DMS79 (cell line): ENCODE measurements around the gene LMNA.
"Not testable (repeated sequence)": the region's sequence is repeated elsewhere in the genome, so short reads cannot be mapped to it uniquely, and the experiment has no call there.

Experiments used
- DNase-seq: peaks from one replicate; lab custom pipeline; 2025; lab: John Stamatoyannopoulos, UW

The LMNA gene

DNA sequence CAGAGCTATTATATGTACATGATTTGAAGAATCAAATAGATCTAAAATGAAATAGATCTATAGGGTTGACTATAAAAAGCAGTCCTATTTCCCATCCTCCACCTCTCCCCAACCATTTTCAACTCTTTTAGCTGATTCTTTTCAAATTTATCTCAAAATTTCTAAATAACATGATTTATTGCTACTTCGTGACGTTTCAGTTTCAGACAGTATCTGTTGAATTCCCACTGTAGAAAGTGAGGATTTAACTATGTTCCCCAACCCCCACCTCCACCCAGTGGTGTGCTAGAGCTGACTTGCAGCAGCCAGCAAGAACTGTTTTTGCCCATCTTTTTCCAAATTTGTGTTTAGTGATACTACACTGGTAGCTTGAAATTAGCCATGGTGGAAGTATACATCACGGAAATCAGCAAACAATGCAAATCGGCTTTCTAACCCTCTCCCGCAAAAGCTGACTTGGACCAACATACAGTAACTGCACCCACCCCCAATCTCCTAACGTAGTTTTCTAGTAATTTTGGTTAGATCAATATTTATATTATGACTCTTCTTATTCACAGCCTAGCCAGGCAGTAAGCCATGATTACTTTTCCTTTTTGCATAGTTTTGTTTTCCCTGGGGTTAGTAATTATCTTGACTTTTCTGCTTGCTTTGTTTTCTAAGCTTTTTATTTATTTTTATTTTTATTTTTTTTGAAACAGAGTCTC lies 49.8 kb downstream of the LMNA start:
- DNase-seq = no peak

GRCh38 chr1:156165083-156165482 lies 50.6 kb downstream of the LMNA start:
- DNase-seq = no peak

DNA sequence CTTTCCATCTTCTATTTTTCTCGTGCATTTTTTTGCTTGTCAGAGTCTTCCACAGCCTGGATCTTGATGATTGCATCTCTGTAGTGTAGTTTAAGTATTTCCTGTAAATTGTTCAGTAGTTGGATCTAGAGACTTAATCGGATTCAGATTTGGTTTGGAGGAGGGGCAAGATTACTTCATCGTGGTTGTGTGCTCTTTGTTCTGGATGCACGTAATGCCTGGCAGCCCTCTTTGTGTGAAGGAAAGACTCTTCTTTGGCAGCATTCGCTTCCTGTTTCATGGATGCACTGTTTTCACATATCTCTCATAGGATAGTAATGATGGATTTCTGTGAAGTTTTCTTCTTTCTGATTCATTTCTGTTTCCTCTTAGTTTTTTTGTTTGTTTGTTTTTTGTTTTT lies 53.0 kb downstream of the LMNA start:
- no peak for DNase-seq

DNA sequence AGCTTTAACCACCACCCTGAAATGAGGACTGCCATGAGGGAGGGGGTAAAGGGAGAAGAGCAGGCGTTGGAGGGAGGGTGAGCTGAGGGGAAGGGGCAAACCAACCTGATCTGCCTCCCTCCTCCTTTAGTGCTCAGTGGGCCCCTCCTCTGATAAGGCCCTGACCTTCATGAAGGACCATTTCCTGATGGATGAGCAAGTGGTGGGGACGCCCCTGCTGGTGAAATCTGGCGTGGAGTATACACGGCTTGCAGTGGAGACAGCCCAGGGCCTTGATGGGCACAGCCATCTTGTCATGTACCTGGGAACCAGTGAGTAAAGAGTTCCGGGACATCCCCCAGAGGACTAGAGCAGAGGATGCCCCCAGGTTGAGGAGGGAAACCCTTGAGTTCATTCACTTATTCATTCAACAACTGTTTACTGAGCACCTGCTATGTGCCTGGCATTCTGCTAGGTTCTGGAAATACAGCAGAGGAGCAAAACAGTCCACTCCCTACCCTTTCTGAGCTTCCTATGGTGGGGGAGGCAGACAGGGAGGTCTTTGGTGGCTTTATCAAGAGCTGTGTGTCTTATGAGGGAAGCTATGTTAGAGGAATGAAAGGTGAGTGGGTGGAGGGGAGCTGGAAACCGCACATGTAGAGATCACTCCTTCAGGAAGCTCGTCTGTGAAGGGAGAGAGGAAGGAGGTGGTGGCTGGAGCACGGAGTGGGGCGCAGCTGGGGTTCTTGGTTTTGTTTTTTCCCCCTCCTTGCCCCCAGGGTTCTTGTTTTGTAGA lies 58.4 kb downstream of the LMNA start:
- DNase-seq = no peak

DNA sequence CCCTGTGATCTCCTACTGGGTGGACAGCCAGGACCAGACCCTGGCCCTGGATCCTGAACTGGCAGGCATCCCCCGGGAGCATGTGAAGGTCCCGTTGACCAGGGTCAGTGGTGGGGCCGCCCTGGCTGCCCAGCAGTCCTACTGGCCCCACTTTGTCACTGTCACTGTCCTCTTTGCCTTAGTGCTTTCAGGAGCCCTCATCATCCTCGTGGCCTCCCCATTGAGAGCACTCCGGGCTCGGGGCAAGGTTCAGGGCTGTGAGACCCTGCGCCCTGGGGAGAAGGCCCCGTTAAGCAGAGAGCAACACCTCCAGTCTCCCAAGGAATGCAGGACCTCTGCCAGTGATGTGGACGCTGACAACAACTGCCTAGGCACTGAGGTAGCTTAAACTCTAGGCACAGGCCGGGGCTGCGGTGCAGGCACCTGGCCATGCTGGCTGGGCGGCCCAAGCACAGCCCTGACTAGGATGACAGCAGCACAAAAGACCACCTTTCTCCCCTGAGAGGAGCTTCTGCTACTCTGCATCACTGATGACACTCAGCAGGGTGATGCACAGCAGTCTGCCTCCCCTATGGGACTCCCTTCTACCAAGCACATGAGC lies 62.2 kb downstream of the LMNA start:
- no peak for DNase-seq

- DNase-seq = no peak
Measured at GRCh38 chr1:156177919-156178654, 63.6 kb downstream of the LMNA start.

GRCh38 chr1:156180471-156180870 lies 66.0 kb downstream of the LMNA start:
- DNase-seq = no peak

DNA sequence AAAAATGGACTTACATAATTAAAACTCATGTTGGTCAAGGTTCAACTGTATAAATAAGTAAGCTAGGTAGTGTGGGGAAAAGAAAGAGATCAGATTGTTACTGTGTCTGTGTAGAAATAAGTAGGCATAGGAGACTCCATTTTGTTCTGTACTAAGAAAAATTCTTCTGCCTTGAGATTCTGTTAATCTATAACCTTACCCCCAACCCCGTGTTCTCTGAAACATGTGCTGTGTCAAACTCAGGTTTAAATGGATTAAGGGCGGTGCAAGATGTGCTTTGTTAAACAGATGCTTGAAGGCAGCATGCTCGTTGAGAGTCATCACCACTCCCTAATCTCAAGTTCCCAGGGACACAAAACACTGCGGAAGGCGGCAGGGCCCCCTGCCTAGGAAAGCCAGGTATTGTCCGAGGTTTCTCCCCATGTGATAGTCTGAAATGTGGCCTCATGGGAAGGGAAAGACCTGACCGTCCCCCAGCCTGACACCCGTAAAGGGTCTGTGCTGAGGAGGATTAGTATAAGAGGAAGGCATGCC lies 66.9 kb downstream of the LMNA start:
- DNase-seq = not testable (repeated sequence)

DNA sequence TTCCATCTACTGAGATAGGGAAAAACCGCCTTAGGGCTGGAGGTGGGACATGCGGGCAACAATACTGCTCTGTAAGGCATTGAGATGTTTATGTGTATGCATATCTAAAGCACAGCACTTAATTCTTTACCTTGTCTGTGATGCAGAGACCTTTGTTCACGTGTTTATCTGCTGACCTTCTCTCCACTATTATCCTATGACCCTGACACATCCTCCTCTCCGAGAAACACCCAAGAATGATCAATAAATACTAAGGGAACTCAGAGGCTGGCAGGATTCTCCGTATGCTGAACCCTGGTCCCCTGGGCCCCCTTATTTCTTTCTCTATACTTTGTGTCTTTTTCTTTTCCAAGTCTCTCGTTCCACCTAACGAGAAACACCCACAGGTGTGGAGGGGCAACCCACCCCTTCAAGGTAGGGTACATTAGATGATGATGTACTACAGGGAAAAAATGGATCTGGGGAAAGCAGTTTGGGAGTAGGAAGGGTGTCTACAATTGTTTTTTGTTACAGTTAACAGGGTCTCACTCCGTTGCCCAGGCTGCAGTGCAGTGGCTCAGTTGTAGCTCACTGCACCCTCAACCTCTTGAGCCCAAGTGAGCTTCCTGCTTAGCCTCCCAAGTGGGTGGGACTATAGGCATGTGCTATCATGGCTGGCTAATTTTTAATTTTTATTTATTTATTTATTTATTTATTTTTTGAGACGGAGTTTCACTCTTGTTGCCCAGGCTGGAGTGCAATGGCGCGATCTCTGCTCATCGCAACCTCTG lies 67.7 kb downstream of the LMNA start:
- not testable (repeated sequence) for DNase-seq

DNA sequence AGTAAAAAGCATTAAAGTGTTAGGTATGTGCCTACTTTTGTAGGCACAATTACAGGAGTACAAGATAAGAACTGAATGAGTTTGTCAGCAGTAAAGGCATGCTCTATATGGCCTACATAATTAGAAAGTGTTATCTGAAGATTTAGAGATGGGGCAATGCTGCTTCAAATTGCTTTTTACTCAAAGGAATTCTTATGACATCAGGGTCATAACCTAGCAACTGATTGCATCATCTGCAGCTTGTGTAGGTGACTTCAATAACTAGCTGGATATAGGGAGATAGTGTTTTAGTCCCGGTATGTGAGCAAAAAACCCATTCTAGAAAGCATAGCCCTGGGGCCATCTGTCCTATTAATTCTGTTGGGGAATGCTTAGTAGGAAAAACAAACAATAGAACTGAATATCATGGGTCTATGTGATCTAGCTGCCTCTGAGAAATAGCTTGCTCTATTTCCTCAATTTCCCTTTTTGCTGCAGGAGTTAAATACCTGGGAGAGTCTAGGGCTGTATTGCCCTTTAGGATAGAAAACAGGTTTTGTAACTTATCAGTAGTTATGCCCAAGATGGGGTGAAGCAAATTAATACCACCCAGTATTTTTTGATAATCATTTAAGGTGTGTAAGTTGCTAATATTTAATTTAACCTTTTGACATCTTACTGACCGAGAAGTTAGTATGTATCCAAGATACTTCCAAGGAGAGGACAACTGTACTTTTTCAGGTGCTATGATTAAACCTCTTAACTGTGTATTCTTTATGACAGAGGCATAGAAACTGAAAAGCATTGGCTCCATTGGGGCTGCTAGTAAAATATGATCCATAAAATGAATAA lies 72.1 kb downstream of the LMNA start:
- not testable (repeated sequence) for DNase-seq
